NCI-H1417 (cell line): ENCODE results near the gene KPNA4.

Experiments
- DNase-seq, 3 experiments: peaks; one replicate each; lab custom pipeline; 2025; lab: John Stamatoyannopoulos, UW

The KPNA4 gene

DNA sequence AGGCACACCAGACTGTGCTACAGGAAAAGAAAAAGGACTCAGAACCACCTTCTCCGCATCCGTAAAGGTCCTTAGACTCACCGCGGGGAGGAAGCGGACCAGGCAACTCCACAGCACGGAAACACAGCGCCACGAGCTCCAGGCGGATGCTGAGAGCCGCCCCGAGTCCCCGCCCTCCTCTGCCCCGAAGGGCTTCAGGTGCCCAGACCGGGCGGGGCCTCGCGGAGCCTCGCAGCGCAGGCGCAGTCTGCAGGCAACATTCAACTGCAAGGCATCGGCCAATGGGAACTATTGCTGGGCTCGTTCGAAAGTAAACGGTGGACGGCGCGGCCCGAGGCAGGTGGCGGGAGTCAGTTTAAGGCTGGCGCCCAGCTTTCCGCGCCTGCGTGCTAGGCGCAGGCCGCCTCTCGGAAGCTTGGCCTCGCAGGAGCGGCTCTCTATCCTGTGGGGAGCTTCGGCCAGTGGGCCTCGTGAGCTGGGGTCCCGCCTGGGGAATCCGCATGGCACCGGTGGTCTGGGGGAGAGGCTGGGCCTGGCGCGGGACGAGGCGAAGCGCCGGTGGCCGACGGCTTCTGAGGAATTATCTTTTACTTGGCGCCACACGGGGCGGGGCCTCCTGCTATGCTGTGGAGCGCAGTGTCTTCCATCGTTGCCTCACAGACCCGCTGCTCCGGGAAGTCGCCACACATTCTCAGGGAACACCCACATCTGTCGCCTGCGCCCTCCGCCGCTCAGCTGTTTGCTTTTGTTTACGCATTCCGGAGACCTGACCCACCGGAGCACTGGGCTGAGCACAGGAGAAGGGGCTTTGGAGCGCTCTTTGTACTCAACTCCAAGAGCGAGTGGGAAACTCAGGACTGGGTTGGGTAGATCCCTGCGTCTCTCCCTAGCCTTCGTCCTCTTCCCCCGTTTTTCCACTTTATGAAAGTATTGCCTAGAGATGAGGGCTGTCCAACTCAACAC lies 115.5 kb downstream of the KPNA4 start, which contains the start of gene TRIM59:
TRIM59 (minus strand) TSS at position 151 of the 963 bp plus-strand sequence. CDS start 10,603 bp downstream, outside the sequence.
- peak in 1 of 3 experiments; percentile 70 for DNase-seq

DNA sequence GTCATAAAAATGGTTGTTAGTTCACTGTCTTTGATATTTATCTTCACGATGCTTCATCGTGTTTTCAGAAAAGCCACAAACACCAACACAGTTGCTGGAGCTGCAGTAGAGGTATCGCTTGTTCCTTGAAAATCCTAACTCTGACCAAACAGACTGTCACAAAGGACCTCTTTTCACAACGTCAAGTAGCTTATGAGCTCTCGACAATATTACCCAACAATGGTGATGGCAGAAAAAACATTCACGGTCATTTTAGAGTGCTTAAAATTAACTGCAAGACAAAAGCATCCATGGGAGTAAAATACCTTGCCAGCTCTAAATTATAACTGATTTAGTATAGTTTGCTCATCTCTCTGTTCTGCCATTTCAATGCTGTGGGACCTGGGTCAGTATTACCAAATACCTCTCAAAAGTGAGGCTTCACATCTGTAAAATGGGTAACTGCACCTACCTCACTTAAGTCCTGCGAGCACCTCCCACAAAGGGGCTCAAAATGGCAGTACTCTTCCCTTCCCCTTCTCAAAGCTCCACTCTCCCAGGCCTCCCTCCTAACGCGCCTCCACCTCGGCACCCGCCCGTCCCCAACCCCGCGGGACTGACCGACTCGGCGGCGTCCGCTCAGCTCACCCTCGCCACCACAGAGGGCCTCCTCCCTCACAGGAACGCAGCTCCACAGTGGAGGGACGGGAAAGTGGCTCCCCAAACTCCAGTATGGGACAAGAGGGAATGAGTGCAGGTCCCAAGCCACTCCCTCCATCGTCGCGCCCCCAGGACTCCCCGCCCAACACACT lies 116.3 kb downstream of the KPNA4 start:
- no peak for DNase-seq

DNA sequence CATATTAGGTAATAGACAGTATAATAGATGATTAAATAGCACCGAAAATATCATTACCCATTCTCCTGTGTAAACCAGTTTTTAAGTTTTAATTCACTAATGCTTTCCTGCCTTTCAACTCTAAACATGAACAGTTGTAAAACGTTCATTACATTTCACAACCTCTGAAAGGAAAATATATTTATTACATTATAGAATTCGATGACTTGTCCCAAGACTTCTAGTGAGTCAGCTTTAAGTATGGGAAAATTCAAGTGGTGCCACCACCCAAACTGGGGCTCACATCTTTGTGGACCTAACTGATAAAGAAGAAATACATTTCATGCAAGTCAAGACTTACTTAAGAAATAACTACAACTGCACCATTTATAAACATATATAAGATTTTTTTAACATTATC lies 117.8 kb downstream of the KPNA4 start:
- DNase-seq: no peak

DNA sequence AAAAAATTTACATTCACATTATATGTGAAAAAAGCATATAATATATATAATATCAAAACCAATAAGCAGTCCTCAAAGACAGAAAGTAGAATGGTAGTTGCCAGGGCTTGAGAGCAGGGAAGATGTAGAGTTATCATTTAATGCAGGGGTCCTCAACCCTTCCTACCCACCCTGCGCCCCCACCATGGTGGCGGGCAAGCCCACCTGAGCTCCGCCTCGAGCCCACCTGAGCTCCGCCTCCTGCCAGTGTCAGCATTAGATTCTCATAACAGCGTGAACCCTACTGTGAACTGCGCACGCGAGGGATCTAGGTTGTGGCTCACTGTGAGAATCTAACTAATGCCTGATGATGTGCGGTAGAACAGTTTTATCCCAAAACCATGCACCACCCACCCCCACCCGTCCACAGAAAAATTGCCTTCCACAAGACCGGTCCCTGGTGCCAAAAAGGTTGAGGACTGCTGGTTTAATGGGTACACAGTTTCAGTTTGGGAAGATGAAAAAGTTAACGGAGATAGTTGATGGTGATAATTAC lies 118.8 kb downstream of the KPNA4 start:
- no peak for DNase-seq

DNA sequence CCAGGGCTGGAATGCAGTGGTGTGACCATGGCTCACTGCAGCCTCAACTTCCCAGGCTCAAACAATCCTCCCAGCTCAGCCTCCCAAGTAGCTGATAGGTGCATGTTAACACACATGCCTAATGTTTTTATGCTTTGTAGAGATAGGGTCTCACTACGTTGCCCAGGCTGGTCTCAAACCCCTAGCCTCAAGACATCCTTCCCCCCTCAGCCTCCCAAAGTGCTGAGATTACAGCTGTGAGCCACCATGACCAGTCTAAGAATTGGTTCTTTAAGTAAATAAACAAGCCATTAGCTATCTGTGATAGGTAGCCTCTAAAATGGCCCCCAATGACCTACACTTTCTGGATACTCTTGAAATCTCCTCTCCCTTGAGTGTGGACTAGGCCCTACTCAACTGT lies 119.5 kb downstream of the KPNA4 start:
- no peak for DNase-seq
